Measurements from ENCODE around the gene RNASE13. TPM values are rescaled to one million over a fixed set of nuclear protein-coding genes. Genes with fewer than 3 reads are reported as not detected.

RNASE13 gene
- total RNA-seq, 3 donors from 2014 or later, result not detected

DNA sequence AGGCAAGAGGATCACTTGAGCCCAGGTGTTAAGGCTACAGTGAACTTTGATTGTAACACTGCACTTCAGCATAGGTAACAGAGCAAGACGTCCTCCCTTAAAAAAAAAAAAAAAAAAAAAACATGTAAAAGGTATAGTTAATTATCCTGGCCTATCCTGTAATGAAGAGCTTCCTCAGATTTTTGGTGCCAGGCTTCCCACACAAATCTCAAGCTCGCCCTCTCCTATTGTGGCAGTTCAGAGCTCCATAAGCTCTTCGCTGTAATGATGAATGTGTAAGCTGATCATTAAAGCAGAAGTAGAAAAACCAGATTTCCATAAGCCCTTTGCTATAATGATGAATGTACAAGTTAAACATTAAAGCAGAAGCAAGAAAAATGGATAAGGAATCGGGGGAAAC, 37.5 kb downstream of the RNASE13 start:
- Histone ChIP-seq H3K36me3 (ENCODE audit: low read depth) (peaks cover 9% of the 10 kb centered on the region), H3K9me3 (no peaks in the 10 kb centered on the region), H3K4me3 (no peak overlapping the region), H3K4me1 (ENCODE audit: low read depth) (peaks cover 15% of the 10 kb centered on the region)
- intact Hi-C loops (cut with DNase I, micrococcal nuclease), result no loop called here
- DNase-seq (no peak), ATAC-seq (peak; percentile 22)
- TF ChIP-seq, protein P1, sequence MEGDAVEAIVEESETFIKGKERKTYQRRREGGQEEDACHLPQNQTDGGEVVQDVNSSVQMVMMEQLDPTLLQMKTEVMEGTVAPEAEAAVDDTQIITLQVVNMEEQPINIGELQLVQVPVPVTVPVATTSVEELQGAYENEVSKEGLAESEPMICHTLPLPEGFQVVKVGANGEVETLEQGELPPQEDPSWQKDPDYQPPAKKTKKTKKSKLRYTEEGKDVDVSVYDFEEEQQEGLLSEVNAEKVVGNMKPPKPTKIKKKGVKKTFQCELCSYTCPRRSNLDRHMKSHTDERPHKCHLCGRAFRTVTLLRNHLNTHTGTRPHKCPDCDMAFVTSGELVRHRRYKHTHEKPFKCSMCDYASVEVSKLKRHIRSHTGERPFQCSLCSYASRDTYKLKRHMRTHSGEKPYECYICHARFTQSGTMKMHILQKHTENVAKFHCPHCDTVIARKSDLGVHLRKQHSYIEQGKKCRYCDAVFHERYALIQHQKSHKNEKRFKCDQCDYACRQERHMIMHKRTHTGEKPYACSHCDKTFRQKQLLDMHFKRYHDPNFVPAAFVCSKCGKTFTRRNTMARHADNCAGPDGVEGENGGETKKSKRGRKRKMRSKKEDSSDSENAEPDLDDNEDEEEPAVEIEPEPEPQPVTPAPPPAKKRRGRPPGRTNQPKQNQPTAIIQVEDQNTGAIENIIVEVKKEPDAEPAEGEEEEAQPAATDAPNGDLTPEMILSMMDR (IDR thresholded peaks at IDR 0.05), result no peak

DNA sequence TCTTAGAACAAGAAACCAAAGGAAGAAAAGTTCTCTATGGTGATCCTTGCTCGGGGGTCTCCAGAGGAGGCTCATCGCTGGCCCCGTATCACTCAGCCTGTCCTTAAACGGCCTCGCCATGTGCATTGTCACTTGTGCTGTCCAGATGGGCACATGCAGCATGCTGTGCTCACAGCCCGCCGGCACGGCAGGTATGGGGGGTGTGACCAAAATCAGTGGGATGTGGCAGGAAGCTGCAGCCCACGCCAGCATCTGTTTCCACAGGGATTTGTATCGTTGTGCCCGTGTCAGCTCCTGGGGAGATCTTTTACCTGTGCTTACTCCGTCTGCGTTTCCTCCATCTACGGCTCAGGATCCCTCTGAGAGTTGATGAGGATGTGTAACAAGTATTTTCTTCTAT, 38.1 kb downstream of the RNASE13 start:
- H3K4me3 ChIP-seq, result no peak overlapping the region
- no peaks in the 10 kb centered on the region for H3K9me3 ChIP-seq
- TF ChIP-seq, protein P1 (IDR thresholded peaks at IDR 0.05), result no peak
- peaks cover 15% of the 10 kb centered on the region for H3K4me1 ChIP-seq (ENCODE audit: low read depth)
- peaks cover 9% of the 10 kb centered on the region for H3K36me3 ChIP-seq (ENCODE audit: low read depth)
- peak in 1 of 3 donors; percentile 43 for DNase-seq
- ATAC-seq, result no peak
- intact Hi-C loops (cut with DNase I, micrococcal nuclease), result no loop called here

GRCh38 chr14:20989787-20990600, 44.6 kb downstream of the RNASE13 start, which contains the start of gene METTL17:
TSS of gene METTL17 (plus strand) at chr14:20989980. CDS start at chr14:20990003, 23 bp downstream.
- peaks cover 15% of the 10 kb centered on the region for H3K4me1 ChIP-seq (ENCODE audit: low read depth)
- intact Hi-C loops (cut with DNase I, micrococcal nuclease), result no loop called here

DNA sequence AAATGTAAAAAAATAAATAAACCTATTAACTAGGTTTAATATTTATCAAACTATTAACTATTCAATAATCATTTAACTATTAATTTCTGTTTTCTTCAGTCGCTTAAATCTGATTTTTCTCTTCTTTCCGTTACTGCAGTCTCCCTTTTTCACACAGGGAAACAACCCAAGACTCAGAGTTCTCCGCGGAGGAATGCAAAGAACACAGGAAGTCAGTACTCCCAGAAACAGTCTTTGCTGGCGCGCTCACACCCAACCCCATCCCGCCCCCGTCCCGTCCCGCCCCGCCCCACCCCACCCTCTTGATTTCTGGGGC, 45.2 kb downstream of the RNASE13 start:
- ATAC-seq (no peak), DNase-seq (no peak)
- intact Hi-C loops (cut with DNase I, micrococcal nuclease), result no loop called here
- Histone ChIP-seq H3K4me3 (no peak overlapping the region), H3K36me3 (ENCODE audit: low read depth) (no peaks in the 10 kb centered on the region), H3K9me3 (no peaks in the 10 kb centered on the region), H3K4me1 (ENCODE audit: low read depth) (peaks cover 15% of the 10 kb centered on the region)
- TF ChIP-seq, protein P1 (IDR thresholded peaks at IDR 0.05), result no peak

More at GRCh38 chr14:20989787-20990600, 44.6 kb downstream of the RNASE13 start, which contains the start of gene METTL17:
- peaks cover 4% of the 10 kb centered on the region for H3K36me3 ChIP-seq (ENCODE audit: low read depth)
- ATAC-seq (peak; percentile 96), DNase-seq (peak; percentile 91 to 93 (median 93))
- TF ChIP-seq, protein P1 (IDR thresholded peaks at IDR 0.05), result no peak
- H3K9me3 ChIP-seq, result no peaks in the 10 kb centered on the region
- H3K4me3 ChIP-seq, result peak within 1 kb of the TSS; percentile 48

GRCh38 chr14:20988717-20989470, 45.7 kb downstream of the RNASE13 start:
- no peak for ATAC-seq
- DNase-seq, result peak in 1 of 3 donors; percentile 47
- H3K4me1 ChIP-seq (ENCODE audit: low read depth), result peaks cover 15% of the 10 kb centered on the region
- no peaks in the 10 kb centered on the region for H3K9me3 ChIP-seq
- H3K4me3 ChIP-seq, result no peak overlapping the region
- no peaks in the 10 kb centered on the region for H3K36me3 ChIP-seq (ENCODE audit: low read depth)
- TF ChIP-seq, protein P1 (IDR thresholded peaks at IDR 0.05), result no peak
- intact Hi-C loops (cut with DNase I, micrococcal nuclease), result no loop called here

Measured in mucosa of descending colon (tissue), 3 donors.